DND-41 (cell line): ENCODE results near the gene UTP15.

ENCODE experiments used
- ATAC-seq: fragments of 200-7000 bp; cut with Tn5 transposase; 3 replicates; pipeline ENCODE4 v1.9.1; 2021; ENCODE audit warnings: low read depth; ENCODE audit not compliant: insufficient read depth
- DNase-seq: peaks from one replicate; pipeline ENCODE4 v3.0.0-alpha.2; 2020
- H2AFZ ChIP-seq: 2 replicates; pipeline ENCODE4 v1.6.0; 2012; ENCODE audit warnings: low read depth, low read length
- H3K27ac ChIP-seq: 2 replicates; pipeline ENCODE4 v1.5.1; 2012; ENCODE audit warnings: low read length, inconsistent platforms
- H3K27me3 ChIP-seq: fragments of 200-600 bp; sonication (generic); 2 replicates; pipeline ENCODE4 v1.6.0; 2012; ENCODE audit warnings: low read length, mild to moderate bottlenecking, inconsistent platforms; ENCODE audit not compliant: insufficient read depth, poor library complexity
- H3K36me3 ChIP-seq: 2 replicates; pipeline ENCODE4 v1.5.1; 2012; ENCODE audit warnings: low read length, inconsistent platforms; ENCODE audit not compliant: insufficient read depth
- H3K4me1 ChIP-seq: 2 replicates; pipeline ENCODE4 v1.5.1; 2012; ENCODE audit warnings: mild to moderate bottlenecking, low read length; ENCODE audit not compliant: insufficient read depth
- H3K4me2 ChIP-seq: 2 replicates; pipeline ENCODE4 v1.6.0; 2012; ENCODE audit warnings: mild to moderate bottlenecking, moderate library complexity, low read length, inconsistent platforms; ENCODE audit not compliant: insufficient read depth
- H3K4me3 ChIP-seq, 2 experiments: fragments of 200-600 bp in 1 of 2; shearing (Covaris generic) in 1 of 2; 2 replicates each; pipeline ENCODE4 v1.5.1; 2012 to 2016; ENCODE audit warnings: inconsistent platforms in 2 of 2, low read length in 2 of 2, mild to moderate bottlenecking in 2 of 2, low read depth in 1 of 2, moderate library complexity in 1 of 2
- H3K79me2 ChIP-seq: 2 replicates; pipeline ENCODE4 v1.6.0; 2012; ENCODE audit warnings: low read length, inconsistent platforms; ENCODE audit not compliant: insufficient read depth
- H3K9ac ChIP-seq: 2 replicates; pipeline ENCODE4 v1.6.0; 2012; ENCODE audit warnings: low read depth, mild to moderate bottlenecking, inconsistent platforms, low read length, moderate library complexity
- H3K9me3 ChIP-seq: 2 replicates; pipeline ENCODE4 v1.5.1; 2012; ENCODE audit warnings: low read length, moderate library complexity, mild to moderate bottlenecking, inconsistent platforms; ENCODE audit not compliant: insufficient read depth, severe bottlenecking
- H4K20me1 ChIP-seq: 2 replicates; pipeline ENCODE4 v1.6.0; 2012; ENCODE audit warnings: low read length; ENCODE audit not compliant: insufficient read depth
- EZH2 ChIP-seq: IDR thresholded peaks from 3 replicates; pipeline ENCODE4 v1.6.1; 2012; ENCODE audit warnings: borderline replicate concordance, low read depth, mild to moderate bottlenecking, moderate library complexity, low read length, inconsistent platforms; ENCODE audit not compliant: severe bottlenecking
- TF ChIP-seq, protein P1 (sequence below): IDR thresholded peaks from 2 replicates; pipeline ENCODE4 v1.5.1; 2012; ENCODE audit warnings: borderline replicate concordance, low read length, moderate library complexity, mild to moderate bottlenecking; ENCODE audit not compliant: poor library complexity, severe bottlenecking; ENCODE audit errors: extremely low read depth

Gene UTP15

DNA sequence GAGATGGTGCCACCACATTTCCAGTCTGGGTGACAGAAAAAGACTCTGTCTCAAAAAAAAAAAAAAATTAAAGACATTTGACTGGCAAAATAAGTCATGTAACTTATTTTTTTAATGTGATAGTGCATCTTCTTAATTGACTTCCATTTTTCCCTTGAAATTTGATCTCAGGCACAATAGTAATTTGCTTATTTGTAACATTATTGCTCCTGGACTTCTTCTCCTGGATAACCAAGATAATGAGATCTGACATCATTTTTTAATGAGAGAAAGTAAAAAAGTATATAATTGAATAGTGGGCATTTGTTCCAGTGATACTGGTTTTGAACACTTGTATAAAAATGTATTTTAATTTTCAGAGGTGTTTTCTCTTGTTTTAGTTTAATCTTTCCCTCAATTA lies 63.9 kb downstream of the UTP15 start:
- Histone ChIP-seq H3K79me2 (no peaks in the 10 kb centered on the region), H3K4me3 (no peak overlapping the region), H3K27me3 (no peaks in the 10 kb centered on the region), H3K4me2 (no peak overlapping the region), H2AFZ (no peak overlapping the region), H3K4me1 (no peaks in the 10 kb centered on the region), H3K9me3 (no peaks in the 10 kb centered on the region), H4K20me1 (no peaks in the 10 kb centered on the region), H3K36me3 (no peaks in the 10 kb centered on the region), H3K27ac (no peak overlapping the region), H3K9ac (no peak overlapping the region)
- TF ChIP-seq EZH2, result no peak
- TF ChIP-seq, protein P1, sequence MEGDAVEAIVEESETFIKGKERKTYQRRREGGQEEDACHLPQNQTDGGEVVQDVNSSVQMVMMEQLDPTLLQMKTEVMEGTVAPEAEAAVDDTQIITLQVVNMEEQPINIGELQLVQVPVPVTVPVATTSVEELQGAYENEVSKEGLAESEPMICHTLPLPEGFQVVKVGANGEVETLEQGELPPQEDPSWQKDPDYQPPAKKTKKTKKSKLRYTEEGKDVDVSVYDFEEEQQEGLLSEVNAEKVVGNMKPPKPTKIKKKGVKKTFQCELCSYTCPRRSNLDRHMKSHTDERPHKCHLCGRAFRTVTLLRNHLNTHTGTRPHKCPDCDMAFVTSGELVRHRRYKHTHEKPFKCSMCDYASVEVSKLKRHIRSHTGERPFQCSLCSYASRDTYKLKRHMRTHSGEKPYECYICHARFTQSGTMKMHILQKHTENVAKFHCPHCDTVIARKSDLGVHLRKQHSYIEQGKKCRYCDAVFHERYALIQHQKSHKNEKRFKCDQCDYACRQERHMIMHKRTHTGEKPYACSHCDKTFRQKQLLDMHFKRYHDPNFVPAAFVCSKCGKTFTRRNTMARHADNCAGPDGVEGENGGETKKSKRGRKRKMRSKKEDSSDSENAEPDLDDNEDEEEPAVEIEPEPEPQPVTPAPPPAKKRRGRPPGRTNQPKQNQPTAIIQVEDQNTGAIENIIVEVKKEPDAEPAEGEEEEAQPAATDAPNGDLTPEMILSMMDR, result no peak
- ATAC-seq (no peak), DNase-seq (no peak)

DNA sequence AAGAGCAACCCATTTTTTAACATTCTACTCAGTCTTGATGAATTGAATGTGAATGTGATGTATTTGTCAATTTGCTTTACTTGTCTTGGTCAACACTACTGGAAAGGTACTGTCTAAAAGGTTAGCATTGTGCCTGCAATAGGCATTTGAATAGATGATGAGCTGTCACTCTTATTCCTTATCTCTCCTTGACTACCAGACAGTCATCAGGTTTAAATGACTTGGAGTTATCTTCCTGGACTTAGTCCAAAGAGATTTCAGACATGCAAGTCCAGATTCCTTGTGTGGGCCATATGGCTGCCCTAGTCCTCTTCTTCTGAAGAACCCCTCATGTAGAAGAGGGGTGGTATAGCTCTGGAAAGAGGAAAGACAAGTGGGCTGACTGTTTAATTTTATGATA lies 65.2 kb downstream of the UTP15 start:
- Histone ChIP-seq H4K20me1 (no peaks in the 10 kb centered on the region), H3K27ac (no peak overlapping the region), H3K36me3 (no peaks in the 10 kb centered on the region), H3K9ac (no peak overlapping the region), H3K9me3 (no peaks in the 10 kb centered on the region), H3K4me3 (no peak overlapping the region), H3K4me2 (no peak overlapping the region), H3K79me2 (no peaks in the 10 kb centered on the region), H3K27me3 (no peaks in the 10 kb centered on the region), H2AFZ (no peak overlapping the region), H3K4me1 (no peaks in the 10 kb centered on the region)
- TF ChIP-seq, protein P1, result no peak
- TF ChIP-seq EZH2, result no peak
- DNase-seq, result no peak
- no peak for ATAC-seq

DNA sequence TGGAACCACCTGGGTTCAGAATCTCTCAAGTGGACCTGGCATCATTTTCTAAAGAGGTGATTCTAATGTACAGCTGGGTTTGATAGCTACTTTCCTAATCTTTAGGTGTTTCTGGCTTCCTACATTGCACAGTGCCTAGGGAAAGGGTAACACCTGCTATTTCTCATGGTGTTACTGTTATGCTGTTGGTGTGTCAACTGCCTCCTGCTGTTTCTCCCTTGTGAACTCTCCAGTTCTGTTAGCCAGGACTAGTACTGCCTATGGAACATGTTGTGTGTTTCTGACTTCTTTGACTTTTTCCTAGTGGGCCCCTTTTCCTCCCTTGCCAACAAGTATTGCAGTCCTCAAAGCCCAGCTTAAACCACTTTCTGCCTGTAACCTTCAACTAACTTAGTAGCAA lies 66.0 kb downstream of the UTP15 start:
- no peak overlapping the region for H2AFZ ChIP-seq
- no peak for DNase-seq
- H3K79me2 ChIP-seq, result no peaks in the 10 kb centered on the region
- no peak overlapping the region for H3K4me2 ChIP-seq
- H3K27me3 ChIP-seq, result peaks cover 2% of the 10 kb centered on the region
- no peaks in the 10 kb centered on the region for H4K20me1 ChIP-seq
- no peaks in the 10 kb centered on the region for H3K4me1 ChIP-seq
- H3K4me3 ChIP-seq, result no peak overlapping the region
- no peak overlapping the region for H3K27ac ChIP-seq
- no peak for ATAC-seq
- no peak overlapping the region for H3K9ac ChIP-seq
- H3K9me3 ChIP-seq, result no peaks in the 10 kb centered on the region
- TF ChIP-seq, protein P1, result no peak
- no peak for TF ChIP-seq EZH2
- no peaks in the 10 kb centered on the region for H3K36me3 ChIP-seq
